GM18520 (cell line): Measurements from ENCODE around the gene MAPK13.

Source experiments
- ATAC-seq: cut with Tn5 transposase; IDR thresholded peaks from one replicate; pipeline ENCODE4 v1.9.1; 2021; ENCODE audit not compliant: unreplicated experiment

MAPK13 gene

DNA sequence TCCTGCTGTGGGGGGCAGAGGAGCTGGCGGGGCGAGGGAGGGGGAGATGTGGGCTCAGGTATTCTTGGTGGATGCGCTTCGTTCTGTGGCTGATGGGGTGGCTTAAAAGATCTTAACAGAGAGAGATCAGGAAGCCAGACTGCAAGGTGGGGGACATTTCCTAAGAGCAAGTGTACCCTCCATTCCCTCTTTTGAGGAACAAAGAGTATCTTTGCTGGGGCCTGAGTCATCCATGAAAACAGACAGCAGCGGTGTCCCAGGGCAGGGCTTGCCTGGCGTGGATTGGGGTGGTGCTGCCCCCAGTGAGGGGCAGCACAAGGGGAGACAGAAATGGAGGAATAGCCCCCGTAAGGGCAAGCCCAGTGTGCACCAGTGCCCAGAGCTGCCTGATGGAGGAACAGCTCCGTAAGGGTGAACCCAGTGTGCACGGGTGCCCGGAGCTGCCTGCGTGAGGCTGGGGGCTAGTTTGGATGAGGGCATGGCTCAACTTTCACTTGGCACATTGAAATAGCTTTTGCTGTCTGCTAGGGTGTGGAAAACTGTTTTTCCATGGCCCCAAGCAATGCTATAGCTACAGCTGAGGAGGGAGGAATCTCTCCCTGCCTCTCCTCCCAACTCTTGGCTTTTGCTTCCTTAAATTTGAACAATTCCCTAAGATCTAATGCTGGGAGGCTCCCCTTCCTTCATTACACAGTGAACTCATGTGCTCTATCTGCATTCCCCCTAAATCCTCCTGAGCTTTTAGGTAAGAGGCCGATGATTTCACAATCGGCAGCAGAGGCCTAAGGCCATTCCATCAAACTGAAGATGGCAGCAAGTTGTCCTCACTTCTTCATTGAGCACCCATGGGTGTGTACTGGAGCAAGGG is 12.9 kb downstream of the MAPK13 start:
- no peak for ATAC-seq

DNA sequence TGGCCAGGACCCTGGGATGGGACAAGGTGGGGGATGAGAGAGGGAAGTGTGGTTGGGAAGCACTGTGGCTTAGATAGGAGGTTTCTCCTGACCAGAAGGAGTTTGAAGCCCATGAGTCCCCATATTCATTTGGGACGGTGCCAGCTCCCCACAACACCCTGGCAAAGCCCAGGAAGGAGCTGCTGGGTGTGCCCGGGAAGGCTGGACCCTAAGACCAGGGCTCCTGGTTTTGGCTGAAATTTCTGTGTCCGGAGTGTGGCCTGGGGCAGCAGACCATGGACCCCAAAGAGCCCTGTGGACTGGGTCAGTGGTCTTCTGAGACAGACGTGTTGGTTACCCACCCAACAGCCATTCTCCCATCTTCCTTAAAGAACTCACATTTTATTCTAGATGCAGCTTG is 15.2 kb downstream of the MAPK13 start:
- ATAC-seq = no peak

DNA sequence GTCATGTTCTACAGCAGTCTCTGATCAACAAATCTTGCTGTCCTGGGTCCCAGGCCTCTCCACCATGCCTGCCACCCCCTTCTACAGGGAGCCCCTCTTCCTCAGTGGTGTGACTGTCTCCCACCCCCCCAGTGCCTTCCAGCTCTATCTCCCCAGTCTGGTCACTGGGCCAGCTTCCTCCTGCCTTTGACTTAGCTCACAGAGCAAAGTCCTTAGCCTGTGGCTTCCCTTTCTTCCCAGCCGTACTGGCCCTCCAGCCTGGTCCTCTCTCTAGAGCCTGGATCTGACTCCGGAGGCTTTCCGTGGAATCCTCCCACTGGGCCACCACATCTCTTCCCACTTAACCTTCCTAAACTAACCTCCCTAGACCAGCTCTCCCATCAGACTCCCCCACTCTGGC is 17.0 kb downstream of the MAPK13 start:
- ATAC-seq = no peak

DNA sequence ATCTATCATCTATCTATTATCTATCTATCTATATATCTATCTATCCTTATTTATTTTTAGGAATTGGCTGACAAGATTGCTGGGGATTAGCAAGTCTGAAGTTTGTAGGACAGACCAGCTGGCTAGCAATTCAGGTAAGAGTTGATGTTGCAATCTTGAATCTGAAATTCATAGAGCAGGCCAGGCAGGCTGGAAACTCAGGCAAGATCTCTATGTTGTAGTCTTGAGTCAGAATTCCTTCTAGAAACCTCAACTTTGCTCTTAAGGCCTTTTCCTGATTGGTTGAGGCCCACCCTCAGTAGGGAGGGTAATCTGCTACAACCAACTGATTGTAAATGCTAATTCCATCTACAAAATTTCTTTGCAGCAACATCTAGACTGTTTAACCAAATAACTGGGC is 19.2 kb downstream of the MAPK13 start:
- no peak for ATAC-seq

DNA sequence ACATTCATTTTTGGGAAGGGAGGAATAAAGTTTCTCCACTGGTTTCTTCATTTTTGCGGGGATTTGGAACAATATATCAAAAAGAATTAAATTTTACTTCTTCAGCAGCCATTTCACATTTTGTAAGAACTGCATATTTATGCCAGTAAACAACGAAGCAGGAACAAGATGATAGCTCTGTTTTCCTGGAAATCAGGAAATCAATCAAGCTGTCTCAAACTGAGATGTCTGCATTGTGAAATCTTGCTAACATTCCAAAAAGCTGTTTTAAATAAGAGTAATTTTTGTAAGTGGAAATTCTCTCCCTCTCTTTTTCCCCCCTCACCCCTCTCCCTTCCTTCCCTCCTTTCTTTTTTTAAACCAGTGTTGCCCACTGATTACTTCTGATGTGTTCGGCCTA is 20.0 kb downstream of the MAPK13 start:
- no peak for ATAC-seq

DNA sequence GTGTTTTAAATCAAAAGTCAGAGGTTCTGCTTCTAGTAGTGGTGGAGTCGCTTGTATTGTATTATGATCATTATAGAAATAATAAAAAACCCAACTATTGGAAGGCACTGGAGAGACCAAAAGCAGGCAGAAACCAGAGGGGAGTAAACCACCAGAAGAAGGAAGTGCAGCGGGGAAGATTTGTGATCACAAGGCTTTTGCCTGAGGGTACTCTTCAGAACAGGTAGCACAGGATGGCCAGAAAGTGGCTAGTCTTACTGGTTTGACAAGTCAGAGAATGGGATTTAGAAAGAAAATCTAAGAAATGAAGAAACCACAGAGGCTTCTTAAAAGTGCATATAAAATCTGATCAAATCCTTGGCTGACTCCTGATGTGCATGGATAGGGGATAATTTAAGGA is 24.0 kb downstream of the MAPK13 start:
- no peak for ATAC-seq

DNA sequence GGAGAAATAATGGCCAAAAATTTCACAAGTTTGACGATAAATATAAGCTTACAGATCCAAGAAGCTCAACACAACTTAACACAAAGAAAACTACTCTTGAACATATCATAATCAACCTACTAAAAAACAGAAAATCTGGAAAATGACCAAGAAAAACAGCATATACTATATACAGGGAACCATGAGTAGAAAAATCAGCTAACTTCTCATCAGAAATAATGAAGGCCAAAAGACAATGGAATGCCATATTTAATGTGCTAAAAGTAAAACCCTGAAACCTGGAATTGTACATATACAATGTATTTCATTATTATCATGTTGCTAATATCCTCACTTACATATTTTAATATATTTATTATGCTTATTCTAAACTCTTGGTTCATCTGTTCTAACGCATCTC is 25.3 kb downstream of the MAPK13 start:
- no peak for ATAC-seq

DNA sequence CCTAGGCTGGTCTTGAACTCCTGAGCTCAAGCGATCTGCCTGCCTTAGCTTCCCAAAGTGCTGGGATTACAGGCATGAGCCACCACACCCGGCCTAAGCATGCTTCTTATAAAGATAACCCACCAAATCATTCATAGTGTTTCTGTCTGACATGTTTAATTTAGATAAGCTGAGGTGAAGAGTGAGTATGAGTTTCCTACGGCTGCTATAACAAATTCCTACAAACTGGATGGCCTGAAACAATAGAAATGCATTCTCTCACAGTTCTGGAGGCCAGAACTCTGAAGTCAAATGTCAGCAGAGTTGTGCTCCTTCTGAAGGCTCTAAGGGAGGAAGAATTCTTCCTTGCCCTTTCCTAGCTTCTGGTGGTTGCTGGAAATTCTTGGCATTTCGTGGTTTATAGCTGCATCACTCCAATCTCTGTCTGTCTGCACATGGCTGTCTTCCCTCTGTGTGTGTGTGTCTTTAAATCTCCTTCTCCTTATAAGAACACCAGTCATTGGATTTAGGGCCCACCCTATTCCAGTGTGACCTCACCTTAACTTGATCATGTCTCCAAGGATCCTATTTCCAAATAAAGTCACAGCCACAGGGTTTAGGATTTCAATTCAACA is 29.9 kb downstream of the MAPK13 start:
- no peak for ATAC-seq

DNA sequence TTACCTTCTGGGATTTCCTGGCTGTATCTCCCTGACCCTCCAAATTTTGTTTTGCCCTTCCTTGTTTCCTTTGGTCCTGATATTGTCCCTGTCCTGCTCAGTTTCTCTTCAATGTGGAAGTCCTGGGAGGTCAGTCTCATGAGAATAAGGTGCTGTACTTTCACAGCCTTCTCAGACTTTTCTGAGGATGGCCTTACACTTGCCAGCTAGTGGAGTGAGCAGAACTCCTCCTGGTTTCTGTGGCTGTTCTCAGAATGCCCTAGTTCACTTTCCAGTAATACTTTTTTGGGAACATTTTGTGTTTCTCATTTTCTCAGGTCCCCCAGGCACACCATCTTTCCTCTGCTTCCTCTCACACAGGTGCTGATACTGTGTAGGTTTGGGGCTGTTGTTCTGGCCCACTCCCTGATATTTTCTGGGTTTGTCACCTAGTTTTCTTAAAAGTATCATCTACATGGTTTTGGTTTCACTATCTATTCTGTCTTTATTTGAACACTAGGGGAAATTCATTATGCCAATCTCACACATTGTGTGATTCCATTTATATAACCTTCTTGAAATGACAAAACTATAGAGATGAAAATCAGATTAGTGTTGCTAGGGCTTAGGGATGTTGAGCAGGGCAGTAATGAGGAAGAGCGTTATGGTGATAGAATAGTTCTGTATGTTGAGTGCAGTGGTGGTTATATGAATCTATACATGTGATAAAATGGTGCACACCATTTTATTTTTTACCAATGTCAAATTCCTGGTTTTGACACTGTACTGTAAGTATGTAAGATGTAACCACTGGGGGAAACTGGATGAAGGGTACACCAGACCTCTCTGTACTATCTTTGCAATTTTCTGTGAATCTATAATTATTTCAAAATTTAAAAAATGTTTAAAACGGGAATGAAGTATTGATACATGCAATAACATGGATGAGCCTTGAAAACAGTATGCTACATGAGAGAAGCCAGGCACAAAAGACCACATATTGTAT is 39.0 kb downstream of the MAPK13 start:
- no peak for ATAC-seq

DNA sequence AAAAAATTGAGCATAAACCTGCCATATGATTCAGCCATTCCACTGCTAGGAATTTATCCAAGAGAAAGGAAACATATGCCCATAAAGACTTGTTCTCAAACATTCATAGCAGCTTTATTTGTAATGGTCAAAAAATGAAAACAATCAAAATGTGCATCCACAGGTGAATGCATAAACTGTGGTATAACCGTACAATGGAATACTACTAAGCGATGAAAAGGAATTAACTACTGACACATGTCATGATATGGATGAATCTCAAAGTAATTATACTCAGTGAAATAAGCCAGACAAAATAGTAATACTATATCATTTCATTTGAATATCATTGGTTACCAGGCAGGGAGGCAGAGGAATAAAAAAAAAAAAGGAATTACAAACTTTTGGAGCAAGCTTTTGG is 40.4 kb downstream of the MAPK13 start:
- no peak for ATAC-seq

DNA sequence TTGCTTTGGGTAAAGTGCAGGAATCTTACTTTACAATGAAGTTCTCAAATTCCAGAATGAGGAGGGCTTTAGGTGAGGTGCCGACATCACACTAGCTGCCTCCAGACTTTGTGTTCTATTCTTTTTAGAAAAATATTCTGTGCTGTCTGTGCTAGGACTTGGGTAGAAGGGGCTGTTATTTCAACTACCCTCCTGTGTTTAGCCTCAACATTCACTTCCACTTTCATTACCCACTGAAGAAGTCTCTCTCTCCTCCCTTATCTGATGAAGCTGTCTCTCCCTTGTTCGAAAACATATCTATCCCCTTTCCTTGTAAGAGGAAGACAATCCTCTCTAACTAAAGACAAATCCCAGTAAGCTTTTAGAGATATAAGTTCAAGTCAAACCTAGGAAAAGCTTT is 41.3 kb downstream of the MAPK13 start:
- ATAC-seq = no peak

DNA sequence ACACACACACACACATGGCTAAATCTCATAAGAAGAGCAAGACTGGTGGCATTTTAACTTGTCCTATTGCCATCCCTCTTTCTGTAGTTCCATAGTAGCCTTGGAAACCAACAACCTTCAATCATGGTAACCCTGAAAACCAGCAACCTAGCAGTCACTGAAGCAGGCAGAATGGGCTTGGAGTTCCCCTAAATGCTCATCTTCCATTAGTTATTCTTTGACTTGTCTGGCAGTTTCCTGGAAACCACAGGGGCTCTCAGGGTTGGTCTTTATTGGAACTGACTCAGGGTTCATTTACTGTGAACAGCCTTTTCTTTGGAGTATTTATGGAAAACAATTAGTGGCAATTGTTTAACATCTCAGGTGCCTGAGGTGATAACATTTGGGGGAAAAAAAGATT is 46.9 kb downstream of the MAPK13 start:
- no peak for ATAC-seq

DNA sequence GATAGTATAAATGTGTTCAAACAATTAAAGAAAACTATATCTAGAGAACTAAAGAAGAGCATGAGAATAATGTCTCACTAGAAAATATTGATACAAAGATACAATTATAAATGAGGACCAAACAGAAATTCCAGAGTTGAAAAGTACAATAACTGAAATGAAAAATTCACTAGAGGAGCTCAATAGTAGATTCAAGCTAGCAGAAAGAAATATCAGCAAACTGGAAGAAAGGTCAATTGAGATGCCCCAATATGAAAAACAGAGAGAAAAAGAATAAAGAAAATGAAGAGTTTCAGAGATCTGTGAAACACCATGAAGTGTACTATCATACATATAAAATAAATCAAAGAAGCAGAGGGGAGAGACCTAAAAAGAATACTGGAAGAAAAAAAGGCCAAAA is 48.2 kb downstream of the MAPK13 start:
- ATAC-seq = no peak

DNA sequence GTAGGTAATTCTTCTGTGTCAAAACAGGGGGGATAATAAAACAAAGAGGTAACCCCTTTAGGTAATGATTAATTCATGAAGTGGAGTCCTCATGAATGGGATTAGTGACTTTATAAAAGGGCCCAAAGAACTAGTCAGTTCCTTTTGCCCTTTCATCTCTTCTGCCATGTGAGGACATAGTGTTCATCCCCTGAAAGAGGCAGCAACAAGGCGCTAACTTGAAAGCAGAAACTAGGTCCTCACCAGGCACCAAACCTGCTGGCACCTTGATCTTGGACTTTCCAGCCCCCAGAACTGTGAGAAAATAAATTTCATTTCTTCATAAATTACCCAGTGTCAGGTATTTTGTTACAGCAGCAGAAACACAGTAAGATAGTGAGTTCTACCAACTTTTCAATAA is 49.8 kb downstream of the MAPK13 start:
- ATAC-seq = no peak

DNA sequence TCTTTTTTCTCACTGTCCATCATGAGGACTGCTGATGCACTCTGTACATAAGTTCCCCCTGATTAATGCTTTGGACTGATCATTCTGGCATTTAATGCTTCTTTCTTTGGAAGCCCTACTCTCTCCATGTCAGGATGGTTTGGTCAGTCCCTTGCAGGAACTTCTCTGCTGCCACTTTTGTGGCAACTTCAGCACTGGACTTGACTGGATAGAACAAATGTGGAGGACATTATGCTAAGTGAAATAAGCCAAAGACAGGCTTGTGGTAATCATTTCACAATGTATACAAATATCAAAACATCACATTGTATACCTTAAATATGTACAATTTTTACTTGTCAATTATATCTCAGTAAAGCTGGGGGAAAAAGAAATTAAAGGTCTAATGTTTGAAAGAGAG is 54.0 kb downstream of the MAPK13 start:
- no peak for ATAC-seq

DNA sequence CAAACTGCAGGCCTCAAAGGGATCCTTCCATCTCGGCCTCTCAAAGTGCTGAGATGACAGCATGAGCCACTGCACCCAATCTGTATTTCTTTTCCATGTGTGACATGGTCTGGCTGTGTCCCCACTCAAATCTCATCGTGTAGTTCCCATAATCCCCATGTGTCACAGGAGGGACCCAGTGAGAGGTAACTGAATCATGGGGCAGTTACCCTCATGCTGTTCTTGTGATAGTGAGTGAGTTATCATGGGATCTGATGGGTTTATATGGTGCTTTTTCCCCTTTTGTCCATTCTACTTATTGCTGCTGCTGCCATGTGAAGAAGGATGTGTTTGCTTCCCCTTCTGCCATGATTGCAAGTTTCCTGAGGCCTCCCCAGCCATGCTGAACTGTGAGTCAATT is 55.9 kb downstream of the MAPK13 start:
- no peak for ATAC-seq

DNA sequence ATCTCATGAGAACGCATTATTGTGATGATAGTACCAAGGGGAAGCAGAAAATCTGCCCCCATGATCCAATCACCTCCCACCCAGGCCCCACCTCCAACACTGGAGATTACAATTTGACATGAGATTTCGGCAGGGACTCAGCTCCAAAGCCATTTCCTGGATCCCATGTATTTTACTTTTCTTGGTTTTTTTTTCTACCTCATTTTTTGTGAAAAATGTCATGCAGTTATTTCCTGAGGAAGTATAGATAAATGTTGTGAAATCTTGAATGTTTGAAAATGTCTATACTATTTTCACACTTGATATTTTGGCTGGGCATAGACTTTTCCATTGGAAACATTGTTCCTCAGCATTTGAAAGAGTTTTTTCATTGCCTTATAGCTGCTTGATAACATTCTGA is 57.1 kb downstream of the MAPK13 start:
- no peak for ATAC-seq
